Panc1 (cell line): ENCODE results near the gene SHISAL1. TPM values are rescaled to one million over a fixed set of nuclear protein-coding genes. Genes with fewer than 3 reads are reported as not detected.

Experiments used
- ATAC-seq: fragments of 200-7000 bp; cut with Tn5 transposase; 2 replicates; pipeline ENCODE4 v1.9.1; 2020; ENCODE audit warnings: mild to moderate bottlenecking, moderate library complexity
- BruUV-seq: library from RNA; stranded (reverse); fragments of 400-500 nt; replicated peaks from 2 replicates; lab custom pipeline; 2021; lab: Mats Ljungman, UMichigan
- CTCF ChIA-PET: fragments of 300-600 bp; sonication (Branson Sonifier 250); formaldehyde crosslinking; loops from one replicate; lab custom pipeline; 2022; ENCODE audit warnings: antibody characterized with exemption; lab: Charles Lee
- POLR2A ChIA-PET: fragments of 300-600 bp; sonication (Branson Sonifier 250); formaldehyde crosslinking; loops from one replicate; lab custom pipeline; 2022; ENCODE audit warnings: antibody characterized with exemption; lab: Charles Lee
- DNase-seq: peaks from one replicate; pipeline ENCODE4 v3.0.0-alpha.2; 2010; ENCODE audit warnings: low read depth, low spot score
- H3K27ac ChIP-seq: 2 replicates; pipeline ENCODE4 v1.5.1; 2011; ENCODE audit warnings: mild to moderate bottlenecking, low read length, inconsistent platforms
- H3K27me3 ChIP-seq: fragments of 200-500 bp; sonication (Bioruptor generic); 2 replicates; pipeline ENCODE4 v1.6.0; 2014; ENCODE audit warnings: low read length, inconsistent platforms; ENCODE audit not compliant: control insufficient read depth, insufficient read depth
- H3K36me3 ChIP-seq: fragments of 200-500 bp; sonication (Bioruptor generic); 2 replicates; pipeline ENCODE4 v1.5.1; 2014; ENCODE audit warnings: inconsistent platforms, mild to moderate bottlenecking, low read length, moderate library complexity; ENCODE audit not compliant: control insufficient read depth, insufficient read depth
- H3K4me1 ChIP-seq: 2 replicates; pipeline ENCODE4 v1.5.1; 2011; ENCODE audit warnings: inconsistent platforms, mild to moderate bottlenecking, low read length, moderate library complexity; ENCODE audit not compliant: control insufficient read depth, insufficient read depth
- H3K4me3 ChIP-seq, 2 experiments: 2 replicates each; pipeline ENCODE4 v1.5.1; 2011 to 2012; ENCODE audit warnings: low read depth in 2 of 2, low read length in 2 of 2, mild to moderate bottlenecking in 2 of 2, inconsistent platforms in 1 of 2, moderate library complexity in 1 of 2
- H3K9me3 ChIP-seq: fragments of 200-500 bp; sonication (Bioruptor generic); 2 replicates; pipeline ENCODE4 v1.5.1; 2014; ENCODE audit warnings: low read depth, mild to moderate bottlenecking, inconsistent platforms, low read length, moderate library complexity; ENCODE audit not compliant: control insufficient read depth, insufficient read depth
- POLR2AphosphoS5 ChIP-seq: IDR thresholded peaks from 2 replicates; pipeline ENCODE4 v1.6.1; 2012; ENCODE audit warnings: mild to moderate bottlenecking, low read depth, low read length, moderate library complexity
- SIN3A ChIP-seq: IDR thresholded peaks from 2 replicates; pipeline ENCODE4 v1.6.1; 2012; ENCODE audit warnings: low read depth, mild to moderate bottlenecking, low read length, moderate library complexity, borderline replicate concordance; ENCODE audit not compliant: insufficient read depth
- TCF7L2 ChIP-seq: IDR thresholded peaks from 2 replicates; pipeline ENCODE4 v1.6.1; 2011; ENCODE audit warnings: mild to moderate bottlenecking, low read depth, low read length, inconsistent platforms
- in situ Hi-C: cut with HindIII; loops from 2 replicates; pipeline ENCODE4 v1.10.0; 2016; ENCODE audit warnings: low sequenced_read_pairs, low pct_unique_long_range_greater_than_20kb
- intact Hi-C: fragments of 100-400 bp; cut with micrococcal nuclease; formaldehyde crosslinking; loops from one replicate; pipeline ENCODE4 v1.10.0; 2022; ENCODE audit not compliant: unreplicated experiment
- total RNA-seq: library from RNA; stranded (reverse); gene quantifications from one replicate; pipeline ENCODE4 v1.2.1, GENCODE V29; 2021; ENCODE audit not compliant: unreplicated experiment
- TF ChIP-seq, protein P1 (sequence below), 2 experiments: IDR thresholded peaks; 2 replicates each; pipeline ENCODE4 v1.6.1; 2011 to 2012; ENCODE audit warnings: low read depth in 2 of 2, control low read depth in 1 of 2, low read length in 1 of 2, mild to moderate bottlenecking in 1 of 2, moderate library complexity in 1 of 2; ENCODE audit not compliant: insufficient read depth in 1 of 2
- TF ChIP-seq, protein P2 (sequence below): fragments of 450-650 bp; IDR thresholded peaks from 2 replicates; pipeline ENCODE4 v1.5.1; 2017; ENCODE audit warnings: mild to moderate bottlenecking

The SHISAL1 gene
- total RNA-seq, 1 experiment from 2014 or later: 1.2 TPM

DNA sequence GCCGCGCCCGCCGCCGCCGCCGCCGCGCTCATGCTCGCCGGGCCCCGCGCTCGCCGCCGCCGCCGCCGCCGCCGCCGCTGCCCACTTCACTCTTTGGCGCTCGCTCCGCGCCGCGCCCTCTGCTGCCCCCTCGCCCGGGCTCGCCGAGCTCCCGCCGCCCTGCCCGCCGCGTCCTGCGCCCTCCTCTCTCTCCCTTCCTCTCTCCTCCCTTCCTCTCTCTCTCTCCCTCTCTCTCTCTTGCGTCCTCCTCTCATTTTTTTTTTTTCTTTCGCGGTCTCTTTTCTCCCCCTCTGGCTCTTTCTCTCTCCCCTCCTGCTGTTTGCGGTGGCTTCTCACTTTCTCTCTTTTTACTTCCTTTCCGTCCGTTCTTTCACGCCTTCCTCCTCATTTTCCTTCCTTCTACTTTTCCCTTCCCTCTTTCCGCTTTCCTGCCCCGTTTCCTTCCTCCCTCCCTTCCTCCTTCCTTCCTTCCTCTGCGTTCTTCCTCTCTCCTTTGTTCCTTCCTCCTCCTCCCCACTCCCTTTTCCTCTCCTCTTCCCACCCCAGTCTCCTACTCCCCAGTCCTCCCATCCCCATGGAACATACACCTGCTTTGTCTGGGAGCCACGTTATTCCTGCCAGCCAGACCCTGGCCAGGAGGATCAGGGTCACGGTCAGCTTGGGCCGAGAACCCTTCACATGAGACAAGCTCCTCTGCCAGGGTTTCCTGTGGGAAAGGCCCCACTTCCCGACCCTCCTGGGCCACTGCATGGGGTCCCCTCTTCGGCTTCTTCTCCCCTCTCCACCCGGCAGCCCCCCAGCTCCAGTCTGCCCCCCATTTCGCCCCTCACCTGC, 19.3 kb upstream of the SHISAL1 start:
- intact Hi-C loops (no loop called here), in situ Hi-C loops (no loop called here)
- peak overlapping the region; percentile 29 to 41 for H3K4me3 ChIP-seq
- no peak overlapping the region for H3K27ac ChIP-seq
- ATAC-seq (peak; percentile 51), DNase-seq (no peak)
- no peaks in the 10 kb centered on the region; the same call in 1 of the 2 replicates for H3K4me1 ChIP-seq
- H3K36me3 ChIP-seq: no peaks in the 10 kb centered on the region
- ChIA-PET CTCF (interaction anchor here (0.6 to 0.9 kb wide), 3 partner anchors 99 to 150 kb away, joined by 3 to 7 read pairs (median 5); no protein-coding TSS in a partner anchor), POLR2A (no interaction called here)
- H3K9me3 ChIP-seq: no peaks in the 10 kb centered on the region
- BruUV-seq: no TSS peak
- H3K27me3 ChIP-seq: peaks cover 3% of the 10 kb centered on the region; the same call in 1 of the 2 replicates
- TF ChIP-seq, protein P1, sequence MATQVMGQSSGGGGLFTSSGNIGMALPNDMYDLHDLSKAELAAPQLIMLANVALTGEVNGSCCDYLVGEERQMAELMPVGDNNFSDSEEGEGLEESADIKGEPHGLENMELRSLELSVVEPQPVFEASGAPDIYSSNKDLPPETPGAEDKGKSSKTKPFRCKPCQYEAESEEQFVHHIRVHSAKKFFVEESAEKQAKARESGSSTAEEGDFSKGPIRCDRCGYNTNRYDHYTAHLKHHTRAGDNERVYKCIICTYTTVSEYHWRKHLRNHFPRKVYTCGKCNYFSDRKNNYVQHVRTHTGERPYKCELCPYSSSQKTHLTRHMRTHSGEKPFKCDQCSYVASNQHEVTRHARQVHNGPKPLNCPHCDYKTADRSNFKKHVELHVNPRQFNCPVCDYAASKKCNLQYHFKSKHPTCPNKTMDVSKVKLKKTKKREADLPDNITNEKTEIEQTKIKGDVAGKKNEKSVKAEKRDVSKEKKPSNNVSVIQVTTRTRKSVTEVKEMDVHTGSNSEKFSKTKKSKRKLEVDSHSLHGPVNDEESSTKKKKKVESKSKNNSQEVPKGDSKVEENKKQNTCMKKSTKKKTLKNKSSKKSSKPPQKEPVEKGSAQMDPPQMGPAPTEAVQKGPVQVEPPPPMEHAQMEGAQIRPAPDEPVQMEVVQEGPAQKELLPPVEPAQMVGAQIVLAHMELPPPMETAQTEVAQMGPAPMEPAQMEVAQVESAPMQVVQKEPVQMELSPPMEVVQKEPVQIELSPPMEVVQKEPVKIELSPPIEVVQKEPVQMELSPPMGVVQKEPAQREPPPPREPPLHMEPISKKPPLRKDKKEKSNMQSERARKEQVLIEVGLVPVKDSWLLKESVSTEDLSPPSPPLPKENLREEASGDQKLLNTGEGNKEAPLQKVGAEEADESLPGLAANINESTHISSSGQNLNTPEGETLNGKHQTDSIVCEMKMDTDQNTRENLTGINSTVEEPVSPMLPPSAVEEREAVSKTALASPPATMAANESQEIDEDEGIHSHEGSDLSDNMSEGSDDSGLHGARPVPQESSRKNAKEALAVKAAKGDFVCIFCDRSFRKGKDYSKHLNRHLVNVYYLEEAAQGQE (IDR thresholded peaks at IDR 0.05; ENCODE audit: insufficient read depth in 1 of 2, low read depth in 2 of 2, low read length in 1 of 2): no peak
- TF ChIP-seq POLR2AphosphoS5 (no peak), SIN3A (no peak), TCF7L2 (no peak)
- TF ChIP-seq, protein P2, sequence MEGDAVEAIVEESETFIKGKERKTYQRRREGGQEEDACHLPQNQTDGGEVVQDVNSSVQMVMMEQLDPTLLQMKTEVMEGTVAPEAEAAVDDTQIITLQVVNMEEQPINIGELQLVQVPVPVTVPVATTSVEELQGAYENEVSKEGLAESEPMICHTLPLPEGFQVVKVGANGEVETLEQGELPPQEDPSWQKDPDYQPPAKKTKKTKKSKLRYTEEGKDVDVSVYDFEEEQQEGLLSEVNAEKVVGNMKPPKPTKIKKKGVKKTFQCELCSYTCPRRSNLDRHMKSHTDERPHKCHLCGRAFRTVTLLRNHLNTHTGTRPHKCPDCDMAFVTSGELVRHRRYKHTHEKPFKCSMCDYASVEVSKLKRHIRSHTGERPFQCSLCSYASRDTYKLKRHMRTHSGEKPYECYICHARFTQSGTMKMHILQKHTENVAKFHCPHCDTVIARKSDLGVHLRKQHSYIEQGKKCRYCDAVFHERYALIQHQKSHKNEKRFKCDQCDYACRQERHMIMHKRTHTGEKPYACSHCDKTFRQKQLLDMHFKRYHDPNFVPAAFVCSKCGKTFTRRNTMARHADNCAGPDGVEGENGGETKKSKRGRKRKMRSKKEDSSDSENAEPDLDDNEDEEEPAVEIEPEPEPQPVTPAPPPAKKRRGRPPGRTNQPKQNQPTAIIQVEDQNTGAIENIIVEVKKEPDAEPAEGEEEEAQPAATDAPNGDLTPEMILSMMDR: peak; percentile 14; the same call in 1 of the 2 replicates

GRCh38 chr22:44330744-44331660, 18.3 kb upstream of the SHISAL1 start:
- no TSS peak for BruUV-seq
- H3K27ac ChIP-seq: no peak overlapping the region
- in situ Hi-C loops: no loop called here

More at GRCh38 chr22:44330744-44331660, 18.3 kb upstream of the SHISAL1 start:
- peaks cover 3% of the 10 kb centered on the region; the same call in 1 of the 2 replicates for H3K27me3 ChIP-seq
- no peaks in the 10 kb centered on the region; the same call in 1 of the 2 replicates for H3K4me1 ChIP-seq
- TF ChIP-seq TCF7L2 (no peak), POLR2AphosphoS5 (no peak), SIN3A (no peak)
- TF ChIP-seq, protein P1 (IDR thresholded peaks at IDR 0.05; ENCODE audit: insufficient read depth in 1 of 2, low read depth in 2 of 2, low read length in 1 of 2): no peak
- TF ChIP-seq, protein P2: no peak
- POLR2A ChIA-PET: no interaction called here
- CTCF ChIA-PET: interaction anchor here (0.7 to 0.9 kb wide), 2 partner anchors 98 to 138 kb away, joined by 5 to 7 read pairs; no protein-coding TSS in a partner anchor
- H3K4me3 ChIP-seq: 0 out of 4 replicates have a peak overlapping the region, but pooled peaks of 1 of the 2 experiments have one; percentile 13
- no peaks in the 10 kb centered on the region for H3K9me3 ChIP-seq
- intact Hi-C loops: no loop called here
- DNase-seq (no peak), ATAC-seq (no peak)
- H3K36me3 ChIP-seq: no peaks in the 10 kb centered on the region
